HL-60/S4 (cell line): ENCODE data around the gene ANKRD6.
"Not testable (repeated sequence)": the region's sequence is repeated elsewhere in the genome, so short reads cannot be mapped to it uniquely, and the experiment has no call there.

Source experiments
- in situ Hi-C: fragments of 300-500 bp; cut with MboI; formaldehyde crosslinking; loops from 2 replicates; pipeline ENCODE4 v1.14.3; 2022; ENCODE audit warnings: low sequenced_read_pairs

ANKRD6 gene

DNA sequence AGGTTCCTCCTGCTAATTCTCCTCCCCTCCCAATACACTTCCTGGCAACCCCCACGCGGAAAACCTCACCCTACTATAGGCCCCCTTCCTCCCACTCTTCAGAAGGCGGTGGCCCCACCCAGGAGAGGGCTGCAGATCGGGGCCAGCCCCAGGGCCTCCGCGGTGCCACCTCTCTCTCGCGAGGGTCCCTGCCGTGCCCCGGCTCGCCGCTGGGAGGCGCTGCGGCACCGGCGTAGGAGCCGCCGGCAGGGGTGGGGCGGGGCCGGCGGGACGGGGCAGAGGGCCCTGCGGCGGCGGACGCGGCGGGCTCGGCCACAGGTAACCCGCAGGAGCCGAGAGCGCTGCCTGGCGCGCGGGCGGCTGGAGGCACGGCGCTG lies at the start of gene ANKRD6:
TSS of gene ANKRD6 (plus strand) at position 278 of the 377 bp plus-strand sequence. CDS start 133,825 bp downstream, outside the sequence.
- in situ Hi-C loops, result no loop called here

DNA sequence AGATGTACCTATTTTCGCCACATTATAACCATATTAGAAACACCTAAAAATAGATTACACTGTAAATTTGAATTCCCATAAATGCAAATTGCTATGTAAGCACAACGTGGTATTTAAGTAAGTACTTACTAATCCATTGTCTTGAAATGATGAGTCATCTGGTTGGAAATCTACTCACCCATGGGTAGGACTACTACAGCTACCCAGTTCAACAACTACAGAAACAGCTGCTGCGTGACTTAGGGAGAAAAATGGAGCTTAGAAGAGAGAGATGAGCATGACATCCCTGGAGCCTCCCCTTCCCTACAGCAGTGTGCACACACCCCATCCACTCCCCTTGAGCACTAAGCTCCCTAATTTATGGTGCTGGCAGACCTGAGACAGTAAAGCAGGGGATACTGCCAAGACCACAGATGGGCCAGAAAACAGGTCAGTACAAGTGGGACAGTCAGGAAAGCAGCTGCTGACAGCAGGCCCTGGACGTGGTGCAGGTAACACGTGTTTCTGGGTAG lies 47.7 kb upstream of the ANKRD6 start:
- in situ Hi-C loops, result no loop called here

DNA sequence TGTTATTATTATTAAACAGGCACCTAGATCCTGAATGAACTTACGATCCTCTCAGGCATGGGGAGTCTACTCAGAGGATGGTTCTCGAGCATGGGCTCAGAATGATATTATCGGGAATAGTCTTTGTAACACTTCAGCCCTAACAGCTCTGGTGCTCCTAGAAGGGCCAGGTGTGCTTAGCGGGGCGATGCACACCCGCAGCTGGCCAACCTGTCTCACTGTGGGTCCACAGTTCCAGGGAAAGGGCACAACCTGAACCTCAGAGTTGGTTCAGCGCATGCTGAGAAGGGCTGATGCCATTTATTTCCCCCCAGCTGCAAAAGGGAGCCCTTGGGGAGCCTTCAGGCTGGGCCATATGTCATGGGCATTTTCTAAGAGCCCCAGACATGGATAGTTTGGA lies 47.1 kb upstream of the ANKRD6 start:
- in situ Hi-C loops, result no loop called here

DNA sequence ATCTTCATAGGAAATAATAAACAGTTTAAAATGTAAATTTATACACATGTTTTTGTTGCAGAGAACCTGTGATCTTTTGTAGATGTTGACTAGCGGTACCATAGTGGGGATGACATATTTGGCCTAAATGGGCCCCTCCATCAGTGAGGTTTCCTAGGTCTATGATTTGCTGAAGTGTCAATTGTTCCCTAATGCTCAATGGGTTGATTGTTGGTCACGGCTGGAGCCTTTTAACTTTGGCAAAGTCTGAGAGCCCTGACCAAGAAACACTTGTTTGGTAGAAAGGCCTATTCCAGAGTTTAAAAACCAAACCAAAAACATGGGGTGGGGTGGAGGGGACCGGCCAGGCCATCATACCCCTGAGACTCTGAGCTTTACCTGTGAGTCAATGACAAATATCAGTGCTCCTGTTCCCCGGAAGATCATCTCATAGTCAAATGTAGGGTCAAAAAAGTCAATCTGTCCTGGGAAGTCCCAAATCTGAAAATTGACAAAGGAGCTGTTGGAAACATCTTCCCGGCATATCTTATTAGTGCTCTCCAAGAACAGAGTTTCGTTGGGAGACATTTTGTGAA lies 45.9 kb upstream of the ANKRD6 start:
- in situ Hi-C loops, result no loop called here

DNA sequence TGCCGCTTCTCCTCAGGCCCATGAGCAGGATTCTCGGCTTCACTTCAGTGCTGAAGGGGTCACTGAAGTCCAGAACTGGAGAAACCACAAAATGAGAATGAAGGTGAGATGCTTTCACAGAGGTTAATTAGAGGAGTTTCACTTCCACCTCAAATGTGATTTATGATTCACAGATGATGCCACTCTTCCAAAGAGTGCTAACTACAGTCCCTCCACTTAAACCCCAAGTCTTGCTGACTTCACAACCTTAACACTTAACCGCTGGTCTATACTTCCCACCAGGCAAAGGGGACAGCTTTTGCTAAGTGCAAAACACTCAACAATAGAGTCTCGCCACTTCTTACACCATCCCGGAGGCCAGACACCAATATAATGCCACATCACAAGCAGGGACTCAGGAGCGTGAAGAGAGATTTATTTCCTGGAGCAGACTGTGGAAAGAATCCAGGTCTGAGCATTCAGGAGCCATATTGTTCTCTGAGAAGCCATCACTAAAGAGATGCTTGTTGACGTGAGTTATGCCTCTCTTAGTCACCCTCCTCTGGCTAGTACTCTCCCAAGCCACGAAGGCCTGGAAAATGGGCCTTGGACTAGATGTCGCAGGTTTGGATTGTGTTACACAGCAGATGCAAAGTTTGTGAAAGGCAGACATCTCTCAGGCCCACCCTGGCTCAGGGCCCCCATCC lies 45.3 kb upstream of the ANKRD6 start:
- in situ Hi-C loops, result no loop called here

DNA sequence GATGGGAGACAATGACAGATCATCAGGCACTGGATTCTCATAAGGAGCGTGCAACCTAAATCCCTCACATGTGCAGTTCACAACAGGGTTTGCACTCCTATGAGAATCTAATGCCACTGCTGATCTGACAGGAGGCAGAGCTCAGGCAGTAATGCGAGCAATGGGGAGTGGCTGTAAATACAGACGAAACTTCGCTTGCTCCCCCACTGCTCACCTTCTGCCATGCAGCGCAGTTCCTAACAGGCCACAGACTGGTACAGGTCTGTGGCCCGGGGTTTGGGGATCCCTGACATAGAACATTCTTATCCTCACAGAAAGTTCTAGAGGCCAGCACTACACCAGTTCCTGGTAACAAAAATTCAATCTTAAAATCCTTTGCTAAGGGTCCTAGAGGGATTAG lies 44.1 kb upstream of the ANKRD6 start:
- in situ Hi-C loops, result no loop called here

DNA sequence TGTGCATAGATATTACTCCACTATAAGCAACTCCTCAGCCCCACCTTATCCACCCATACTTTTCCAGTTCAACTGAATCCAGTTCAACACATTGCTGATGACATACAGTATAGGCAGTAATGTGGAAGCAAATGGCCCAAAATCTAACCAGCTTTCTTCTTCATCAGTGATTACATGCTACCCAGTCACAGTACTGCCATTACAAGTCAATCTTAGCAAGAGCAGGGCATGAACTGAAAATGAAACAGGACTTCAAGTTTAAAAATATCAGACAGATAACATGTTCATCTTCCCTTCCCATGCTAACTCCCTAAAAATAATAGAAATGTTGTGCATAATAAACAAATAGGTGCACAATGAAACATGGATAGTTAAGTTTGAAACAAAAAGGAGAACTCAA lies 40.1 kb upstream of the ANKRD6 start:
- in situ Hi-C loops, result no loop called here

DNA sequence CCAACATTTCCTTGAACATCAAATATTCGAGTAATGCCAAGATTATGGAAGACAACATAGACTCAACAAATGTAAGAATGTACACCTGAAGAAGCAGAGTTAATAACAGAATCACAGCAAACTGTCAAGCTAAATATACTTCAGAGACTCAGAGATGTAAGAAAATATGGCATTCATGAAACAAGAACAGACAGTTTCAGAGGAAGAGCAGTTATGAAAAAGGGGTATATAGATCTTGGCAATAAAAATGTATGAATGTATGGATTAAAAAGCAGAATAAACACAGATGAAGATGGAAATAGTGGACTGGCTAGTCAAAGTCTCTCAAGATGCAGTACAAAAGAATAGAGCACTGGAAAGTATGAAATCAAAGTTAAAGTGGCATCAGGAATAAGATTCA lies 39.3 kb upstream of the ANKRD6 start:
- in situ Hi-C loops, result no loop called here

DNA sequence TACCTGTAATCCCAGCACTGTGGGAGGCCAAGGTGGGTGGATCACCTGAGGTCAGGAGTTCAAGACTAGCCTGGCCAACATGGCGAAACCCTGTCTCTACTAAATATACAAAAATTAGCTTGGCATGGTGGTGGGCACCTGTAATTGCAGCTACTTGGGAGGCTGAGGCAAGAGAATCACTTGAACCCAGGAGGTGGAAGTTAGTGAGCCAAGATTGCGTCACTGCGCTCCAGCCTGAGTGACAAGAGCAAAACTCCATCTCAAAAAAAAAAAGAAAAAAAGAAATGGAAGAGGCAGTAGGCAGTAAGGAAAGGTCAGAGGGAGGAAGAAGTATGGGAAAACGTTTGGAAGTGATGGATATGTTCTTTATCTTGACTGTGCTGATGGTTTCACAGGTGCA lies 35.1 kb upstream of the ANKRD6 start:
- in situ Hi-C loops, result not testable (repeated sequence)

DNA sequence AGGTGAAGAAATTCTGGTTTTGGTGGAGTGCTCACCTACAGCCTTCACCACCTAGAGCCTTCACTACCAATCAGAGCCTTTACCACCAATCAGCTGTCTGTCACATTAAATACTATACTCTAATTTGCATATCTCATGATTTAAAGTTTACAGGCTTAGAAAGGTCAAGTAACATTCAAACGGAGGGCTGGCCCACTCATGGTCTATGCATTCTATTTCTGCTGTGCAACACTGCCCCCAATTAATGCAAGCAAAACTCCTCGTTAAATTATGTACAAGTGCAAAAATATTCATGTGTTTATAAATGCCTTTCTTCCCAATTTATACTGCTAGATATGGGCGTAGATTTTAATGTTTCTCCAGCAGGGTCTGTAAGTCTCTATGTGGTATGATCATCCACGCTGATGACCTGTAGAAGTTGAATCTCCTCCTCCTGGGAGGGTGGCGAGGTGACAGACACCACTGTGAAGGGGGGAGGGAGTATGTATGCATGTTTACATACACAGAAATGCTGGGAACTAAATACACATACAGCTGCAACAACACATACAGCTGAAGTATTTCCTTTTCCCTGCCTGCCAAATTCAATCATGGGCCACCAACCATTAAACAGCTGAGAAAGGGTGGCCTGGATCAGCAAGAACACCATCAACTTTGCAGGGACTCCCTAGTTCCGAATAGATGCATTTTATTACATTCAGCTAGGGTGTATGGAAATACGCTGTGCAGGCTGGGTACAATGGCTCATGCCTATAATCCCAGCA lies 34.0 kb upstream of the ANKRD6 start:
- in situ Hi-C loops, result no loop called here

DNA sequence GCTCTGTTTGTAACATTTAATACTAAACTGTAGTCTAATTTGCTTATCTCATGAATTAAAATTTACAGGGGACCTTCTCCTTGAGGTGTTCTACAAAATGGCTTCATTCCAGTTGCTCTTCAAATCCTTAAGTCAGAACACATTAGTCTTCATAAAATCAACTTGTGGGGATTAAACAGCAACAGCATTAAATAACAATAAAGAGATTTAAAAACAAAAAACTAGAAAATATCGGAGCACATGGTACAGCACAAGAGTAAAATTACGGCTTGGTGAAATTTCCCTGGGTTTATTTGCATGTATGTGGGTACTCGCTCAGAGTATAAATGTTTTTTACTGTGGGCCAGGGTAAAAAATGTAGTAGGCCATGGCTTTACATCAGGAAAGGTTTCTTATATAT lies 32.9 kb upstream of the ANKRD6 start:
- in situ Hi-C loops, result no loop called here

DNA sequence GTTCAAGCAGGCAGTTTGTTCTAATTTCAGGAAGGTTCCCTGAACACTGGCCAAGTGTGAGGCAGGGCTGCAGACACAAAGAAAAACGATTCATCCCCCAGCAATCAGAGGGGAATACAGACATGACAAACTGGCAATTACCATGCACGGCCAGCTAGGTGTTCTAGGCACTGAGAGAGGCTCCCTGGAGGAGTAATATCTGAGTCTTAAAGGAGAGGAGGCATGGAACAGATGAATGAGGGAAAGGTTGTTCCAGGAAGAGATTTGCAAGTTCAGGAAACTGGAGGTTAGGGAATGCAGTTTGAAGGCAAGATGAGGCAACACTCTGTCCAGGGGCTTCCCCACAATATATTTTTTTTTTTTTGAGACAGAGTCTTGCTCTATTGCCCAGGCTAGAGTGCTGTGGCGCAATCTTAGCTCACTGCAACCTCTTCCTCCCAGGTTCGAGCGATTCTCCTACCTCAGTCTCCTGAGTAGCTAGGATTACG lies 32.0 kb upstream of the ANKRD6 start:
- in situ Hi-C loops, result no loop called here

DNA sequence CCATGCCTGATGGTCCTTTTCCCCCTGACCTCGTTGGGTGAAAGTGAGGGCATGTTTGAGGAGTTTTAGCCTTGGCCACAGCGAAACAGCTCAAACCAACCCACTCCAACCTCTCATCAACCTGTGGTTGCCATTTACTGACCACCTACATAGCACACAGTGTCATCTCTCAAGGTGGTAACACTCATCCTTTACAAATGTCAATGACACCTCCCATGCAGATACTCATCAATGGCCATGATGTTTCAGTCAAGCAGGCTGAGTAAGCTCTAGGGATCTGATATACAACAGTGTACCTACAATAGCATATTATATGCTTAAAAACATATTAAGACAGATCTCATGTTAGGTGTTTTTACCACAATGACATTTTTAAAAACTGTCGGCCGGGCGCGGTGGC lies 30.2 kb upstream of the ANKRD6 start:
- in situ Hi-C loops, result no loop called here

DNA sequence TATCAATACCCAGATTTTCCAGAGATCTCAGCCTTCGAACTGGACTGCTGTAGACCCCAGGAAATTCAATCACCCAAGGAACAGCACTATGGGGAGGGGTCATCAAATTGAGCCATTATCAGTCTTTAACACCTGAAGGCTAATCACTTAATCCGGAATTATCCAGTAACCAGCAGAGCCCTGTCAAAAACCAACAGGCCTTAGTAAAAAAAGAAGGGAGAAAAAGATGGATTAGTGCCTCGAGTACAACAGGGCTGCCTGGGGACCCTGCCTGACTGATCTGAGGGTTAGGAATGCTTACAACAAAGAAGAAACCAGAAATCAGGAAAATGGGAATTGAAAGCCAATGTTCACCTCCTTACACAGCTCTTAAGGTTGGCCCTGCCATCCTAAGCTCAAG lies 28.4 kb upstream of the ANKRD6 start:
- in situ Hi-C loops, result no loop called here

DNA sequence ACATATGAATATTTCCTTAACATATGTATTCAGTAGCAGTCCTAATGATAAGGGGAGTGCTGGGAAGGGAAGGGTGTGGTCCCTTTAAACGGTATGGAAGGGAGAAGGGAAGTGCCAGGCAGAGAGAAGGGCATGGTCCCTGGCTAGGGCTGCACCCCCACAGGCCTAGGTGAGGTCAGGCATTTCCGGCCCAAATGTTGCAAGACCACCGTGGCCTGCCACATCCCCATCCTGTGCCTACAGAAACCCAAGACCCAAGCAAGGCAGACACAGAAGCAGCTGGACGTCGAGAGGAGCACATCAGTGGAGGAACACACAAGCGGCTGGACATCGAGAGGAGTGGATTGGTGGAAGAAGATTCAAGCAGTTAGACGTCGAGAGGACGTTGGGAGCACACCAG lies 26.8 kb upstream of the ANKRD6 start:
- in situ Hi-C loops, result no loop called here

DNA sequence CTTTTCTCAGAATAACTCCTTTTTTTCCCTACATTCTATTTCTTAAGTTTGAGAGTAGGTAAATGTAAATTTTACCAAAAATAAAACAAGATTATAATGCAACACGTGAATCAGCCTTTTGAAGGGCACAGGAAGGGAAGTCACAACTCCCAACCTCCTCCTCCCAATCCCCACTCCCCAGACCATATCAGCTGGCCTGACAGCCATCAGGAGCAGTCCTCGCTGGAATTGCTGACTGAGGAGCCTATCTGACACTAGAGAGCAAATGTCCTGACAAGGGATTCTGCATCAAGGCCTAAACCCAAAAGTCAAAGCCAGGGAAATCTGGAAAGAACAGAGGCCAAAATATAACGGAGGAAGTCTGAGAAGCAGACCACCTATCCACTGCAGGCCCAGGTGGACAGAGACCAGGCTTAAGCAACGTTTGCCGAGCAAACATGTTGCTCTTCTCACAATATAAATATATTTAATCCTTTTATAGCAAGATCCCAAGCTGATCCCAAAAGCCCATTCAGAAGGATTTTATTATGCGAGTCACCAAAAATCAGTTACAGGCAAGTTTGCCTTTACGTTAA lies 23.4 kb upstream of the ANKRD6 start:
- in situ Hi-C loops, result no loop called here

DNA sequence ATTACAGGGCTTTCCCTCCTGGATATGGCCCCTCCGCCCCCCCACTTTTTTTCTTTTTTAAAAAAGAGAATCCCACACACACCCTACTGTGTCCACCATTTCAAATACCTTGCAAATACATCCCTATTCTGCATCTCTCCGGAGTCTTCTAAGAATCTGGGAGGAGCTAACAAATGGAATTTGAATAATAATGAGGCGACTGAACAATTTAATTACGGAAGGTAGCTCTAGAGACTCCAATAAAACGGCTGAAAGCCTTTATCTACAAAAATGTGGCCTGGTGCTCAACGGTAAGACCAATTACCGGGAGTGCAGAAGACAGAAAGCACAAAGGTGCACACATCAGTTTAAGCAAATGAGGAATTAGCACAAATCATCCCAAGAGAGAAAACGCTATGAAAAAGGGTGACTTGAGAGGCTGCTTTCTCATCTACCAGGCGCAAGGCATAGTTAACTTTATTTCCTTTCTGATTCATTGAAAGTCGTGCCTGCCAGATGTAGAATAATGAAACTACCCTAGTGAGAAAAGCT lies 22.7 kb upstream of the ANKRD6 start:
- in situ Hi-C loops, result no loop called here

DNA sequence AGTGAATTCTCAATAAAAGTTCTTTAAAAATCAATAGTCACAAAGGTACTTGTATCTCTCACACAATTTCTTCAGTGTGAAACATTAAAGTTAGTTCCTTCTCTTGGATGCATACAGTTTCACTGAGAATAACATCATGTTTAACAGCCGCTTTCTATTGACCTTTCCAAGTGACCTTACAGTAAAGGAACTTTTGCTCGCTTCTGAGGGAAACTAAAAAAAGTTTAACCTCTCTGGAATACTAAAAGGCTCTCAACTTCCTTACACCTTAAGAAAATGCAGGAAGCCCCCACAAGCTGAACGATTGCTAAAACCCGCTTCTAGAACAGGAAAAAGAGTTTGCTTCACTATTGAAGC lies 22.2 kb upstream of the ANKRD6 start:
- in situ Hi-C loops, result no loop called here

DNA sequence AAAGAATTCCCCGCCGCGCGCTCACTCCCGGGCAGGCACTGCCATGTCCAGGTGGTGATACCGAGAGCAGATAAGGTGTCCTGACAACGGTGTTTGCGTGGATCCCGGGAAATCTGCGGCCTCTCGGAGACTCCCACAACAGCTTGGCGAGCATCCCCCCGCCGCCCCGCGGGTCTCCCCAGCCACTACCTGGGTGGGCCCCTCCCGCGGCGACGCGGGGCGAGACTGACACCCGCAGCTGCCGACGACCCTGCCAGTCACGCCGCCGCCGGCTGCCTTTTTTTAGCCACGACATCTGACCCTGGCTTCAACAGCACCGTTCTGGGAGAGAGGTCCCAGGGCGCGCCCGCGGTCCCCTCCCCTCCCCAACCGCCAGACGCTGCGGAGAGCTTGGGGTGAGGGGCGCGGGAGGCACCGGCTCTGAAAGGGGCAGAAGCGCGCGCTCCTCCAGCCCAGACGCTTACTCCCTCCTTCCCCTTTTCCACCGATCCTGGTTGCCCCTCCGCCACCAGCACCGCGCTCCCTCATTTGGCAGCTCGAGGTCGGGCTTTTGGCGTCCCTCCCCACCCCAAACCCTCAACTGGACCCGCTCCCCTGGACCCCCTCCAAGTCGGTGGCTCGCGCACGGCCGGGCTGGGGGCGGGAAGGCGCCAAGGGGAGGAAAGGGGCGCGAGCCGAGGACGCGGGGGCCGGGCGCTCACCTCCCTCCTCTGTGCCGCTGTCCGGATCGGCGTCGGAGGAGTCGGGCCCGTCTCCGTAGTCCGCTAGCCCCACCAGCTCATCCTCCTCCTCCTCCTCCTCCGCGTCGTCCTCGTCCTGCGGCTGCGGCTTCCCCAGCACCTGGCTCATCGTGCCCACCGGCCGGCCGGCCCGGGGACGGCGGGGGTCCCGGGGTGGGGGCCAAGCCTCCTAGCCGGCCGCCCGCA lies 21.5 kb upstream of the ANKRD6 start:
- in situ Hi-C loops, result no loop called here
